ENCODE measurements around the gene ZBTB20.

- TF ChIP-seq CTCF (IDR thresholded peaks at IDR 0.05 in 8 of 11, conservative IDR thresholded peaks at IDR 0.05 in 3 of 11), result no peak
- TF ChIP-seq POLR2AphosphoS5 (IDR thresholded peaks at IDR 0.05), result no peak
Measured at GRCh38 chr3:114770874-114771273, 376.2 kb downstream of the ZBTB20 start.

Data from spleen (tissue), 7 donors.